HG03064 (cell line): ENCODE measurements around the gene TMEM74B.
"Not testable (repeated sequence)": the region's sequence is repeated elsewhere in the genome, so short reads cannot be mapped to it uniquely, and the experiment has no call there.

Source experiments
- ATAC-seq: cut with Tn5 transposase; IDR thresholded peaks from one replicate; pipeline ENCODE4 v1.9.1; 2021; ENCODE audit warnings: low read depth; ENCODE audit not compliant: unreplicated experiment

Gene TMEM74B

GRCh38 chr20:1150218-1150617 lies 34.6 kb downstream of the TMEM74B start:
- ATAC-seq: no peak

- not testable (repeated sequence) for ATAC-seq
These were observed 35.0 kb downstream of the TMEM74B start for GRCh38 chr20:1149812-1150211.

GRCh38 chr20:1146957-1147356 lies 37.8 kb downstream of the TMEM74B start:
- no peak for ATAC-seq

- ATAC-seq: no peak
These were observed 40.2 kb downstream of the TMEM74B start for GRCh38 chr20:1144401-1145172.

- no peak for ATAC-seq
These were observed 47.5 kb downstream of the TMEM74B start for GRCh38 chr20:1137236-1137635.

GRCh38 chr20:1134836-1135235 lies 49.9 kb downstream of the TMEM74B start:
- no peak for ATAC-seq

GRCh38 chr20:1134355-1134754 lies 50.4 kb downstream of the TMEM74B start:
- no peak for ATAC-seq

- no peak for ATAC-seq
These were observed 53.4 kb downstream of the TMEM74B start for GRCh38 chr20:1131354-1131753.

- ATAC-seq: no peak
These were observed 53.9 kb downstream of the TMEM74B start for GRCh38 chr20:1130847-1131246.
